Adrenal gland (tissue), 12 donors: ENCODE data around the gene EXOC4. TPM values are rescaled to one million over a fixed set of nuclear protein-coding genes. Genes with fewer than 3 reads are reported as not detected.

Source experiments
- DNase-seq, 7 donors: peaks; one replicate each; pipeline ENCODE4 v3.0.0-alpha.2; 2019 to 2020
- H3K27ac ChIP-seq, 5 donors: fragments of 200-600 bp; sonication (generic) in 4 of 5; 1 replicate in 3 of 5; 2 replicates in 2 of 5; pipeline versions ENCODE4 v1.5.1 to v1.8.0; 2016 to 2020; ENCODE audit warnings: mild to moderate bottlenecking in 1 of 5
- H3K27me3 ChIP-seq: fragments of 200-600 bp; 2 replicates; pipeline ENCODE4 v1.8.0; 2021
- H3K36me3 ChIP-seq, 2 donors: fragments of 200-600 bp; replicated peaks in 1 of 2; 1 replicate in 1 of 2; 2 replicates in 1 of 2; pipeline versions ENCODE4 v1.5.1 to v1.8.0; 2018 to 2022
- H3K4me1 ChIP-seq, 2 donors: fragments of 200-600 bp; replicated peaks in 1 of 2; 1 replicate in 1 of 2; 2 replicates in 1 of 2; pipeline versions ENCODE4 v1.5.1 to v1.8.0; 2018 to 2021
- H3K4me3 ChIP-seq, 4 donors: fragments of 200-600 bp; sonication (generic) in 3 of 4; one replicate each; pipeline ENCODE4 v1.5.1; 2016 to 2018
- H3K9me3 ChIP-seq, 3 donors: fragments of 200-600 bp; sonication (generic) in 1 of 3; replicated peaks in 1 of 3; 1 replicate in 2 of 3; 2 replicates in 1 of 3; pipeline versions ENCODE4 v1.5.1 to v1.8.0; 2016 to 2021
- CTCF ChIP-seq, 6 experiments: fragments of 450-650 bp in 4 of 6; fragments of 200-600 bp in 2 of 6; sonication (generic) in 1 of 6; IDR thresholded peaks; 1 replicate in 5 of 6; 2 replicates in 1 of 6; pipeline versions ENCODE4 v1.5.1 to v1.8.0; 2016 to 2021; ENCODE audit warnings: antibody characterized with exemption in 6 of 6, mild to moderate bottlenecking in 2 of 6, moderate library complexity in 1 of 6
- POLR2A ChIP-seq, 2 donors: fragments of 450-650 bp; IDR thresholded peaks; one replicate each; pipeline ENCODE4 v1.6.1; 2017; ENCODE audit warnings: antibody characterized with exemption in 2 of 2, mild to moderate bottlenecking in 2 of 2, moderate library complexity in 1 of 2
- WGBS, 4 donors: extraction: QIAGEN DNeasy Blood & Tissue Kit in 2 of 4; methylation state at CpG; one replicate each; pipeline versions ENCODE4 v1.1.5 to v1.1.7; 2013 to 2017; 5-methylcytosine and 5-hydroxymethylcytosine counted together
- intact Hi-C, 2 donors: fragments of 100-400 bp; cut with DNase I; formaldehyde crosslinking; loops; one replicate each; pipeline versions ENCODE4 v1.14.1 to v1.15.0; 2022 to 2023
- polyA plus RNA-seq, 3 donors: library from polyadenylated mRNA; stranded (reverse); fragments of 200-250 nt in 2 of 3; fragments of 350-450 nt in 1 of 3; fragmentation: Illumina TruSeq in 1 of 3; extraction: RNeasy Lipid Tissue Mini Kit (QIAGEN cat#74804) in 1 of 3; gene quantifications; one replicate each; pipeline ENCODE4 v1.2.3, GENCODE V29; 2013 to 2014
- total RNA-seq, 9 donors: library from RNA; depleted of rRNA in 4 of 9; stranded (reverse); fragments of >200 nt in 4 of 9; fragments of 120-200 nt in 1 of 9; fragmentation: NEBNext Ultra II Directional in 1 of 9; extraction: Animal tissue kit (Norgen Biotek cat#: 25700) in 1 of 9; gene quantifications; one replicate each; pipeline versions ENCODE4 v1.1.0 to v1.2.4, GENCODE V29; 2013 to 2023
- donor health status: healthy with polysubstance abuse.
- donor health status: Bipolar disorder and iron deficiency.
- donor health status: DM: yes; HTN: yes; CAD: no.
- donor health status: DM: no; HTN: no; CAD: no.
- donor health status: DM: no; HTN: no; CAD: no.
- donor health status: DM: yes; HTN: yes; CAD: no.

Gene EXOC4
- total and polyA plus RNA-seq, 12 donors: 12.5 to 93.8 (median 67.4) TPM

GRCh38 chr7:133489906-133490305 is 237.0 kb downstream of the EXOC4 start:
- no peak for DNase-seq
- Histone ChIP-seq H3K27ac (no peak overlapping the region), H3K9me3 (no peaks in the 10 kb centered on the region), H3K4me1 (no peaks in the 10 kb centered on the region), H3K27me3 (no peaks in the 10 kb centered on the region), H3K4me3 (no peak overlapping the region), H3K36me3 (no peaks in the 10 kb centered on the region)
- 93 to 97% (median 95%) methylated on average over 3 of the region's 3 CpGs for WGBS, 4 donors
- intact Hi-C loops: no loop called here
- TF ChIP-seq POLR2A (IDR thresholded peaks at IDR 0.05) (no peak), CTCF (IDR thresholded peaks at IDR 0.05) (no peak)

- no peak overlapping the region for H3K27ac ChIP-seq
- no peak overlapping the region for H3K4me3 ChIP-seq
- no peak for TF ChIP-seq POLR2A (IDR thresholded peaks at IDR 0.05)
- TF ChIP-seq CTCF (IDR thresholded peaks at IDR 0.05): no peak
- H3K27me3 ChIP-seq: no peaks in the 10 kb centered on the region
- intact Hi-C loops: no loop called here
- DNase-seq: no peak
- H3K9me3 ChIP-seq: no peaks in the 10 kb centered on the region
- WGBS, 4 donors: 76 to 97% (median 95%) methylated on average over 2 of the region's 2 CpGs
- no peaks in the 10 kb centered on the region for H3K36me3 ChIP-seq
- H3K4me1 ChIP-seq: no peaks in the 10 kb centered on the region
Observed at GRCh38 chr7:133491201-133491691, 238.4 kb downstream of the EXOC4 start.

GRCh38 chr7:133491846-133492652 is 239.2 kb downstream of the EXOC4 start:
- H3K27me3 ChIP-seq: no peaks in the 10 kb centered on the region
- H3K4me1 ChIP-seq: no peaks in the 10 kb centered on the region
- no peak for DNase-seq
- H3K4me3 ChIP-seq: no peak overlapping the region
- H3K36me3 ChIP-seq: no peaks in the 10 kb centered on the region
- no peaks in the 10 kb centered on the region for H3K9me3 ChIP-seq
- WGBS, 4 donors: 95 to 97% (median 96%) methylated on average over 6 of the region's 6 CpGs
- intact Hi-C loops: no loop called here
- TF ChIP-seq CTCF (IDR thresholded peaks at IDR 0.05) (no peak), POLR2A (IDR thresholded peaks at IDR 0.05) (no peak)
- H3K27ac ChIP-seq: no peak overlapping the region

- no peaks in the 10 kb centered on the region for H3K27me3 ChIP-seq
- no peak overlapping the region for H3K27ac ChIP-seq
- H3K4me3 ChIP-seq: no peak overlapping the region
- TF ChIP-seq CTCF (IDR thresholded peaks at IDR 0.05) (no peak), POLR2A (IDR thresholded peaks at IDR 0.05) (no peak)
- DNase-seq: no peak
- no peaks in the 10 kb centered on the region for H3K9me3 ChIP-seq
- no peaks in the 10 kb centered on the region for H3K36me3 ChIP-seq
- 95 to 97% (median 96%) methylated on average over 1 of the region's 1 CpG for WGBS, 4 donors
- no peaks in the 10 kb centered on the region for H3K4me1 ChIP-seq
- intact Hi-C loops: no loop called here
Observed at GRCh38 chr7:133497061-133497460, 244.2 kb downstream of the EXOC4 start.
